Measurements from ENCODE around the gene CALHM4. TPM values are rescaled to one million over a fixed set of nuclear protein-coding genes. Genes with fewer than 3 reads are reported as not detected.

Gene CALHM4
- total and polyA plus RNA-seq, 5 donors from 2014 or later: not detected

GRCh38 chr6:116568821-116569755 lies 15.5 kb downstream of the CALHM4 start:
- H3K4me3 ChIP-seq (ENCODE audit: low read depth, low read length): peak overlapping the region; percentile 91
- ATAC-seq (ENCODE audit: low read depth in 2 of 2) (no peak), DNase-seq (no peak)
- peaks cover 28% of the 10 kb centered on the region for H3K4me1 ChIP-seq (ENCODE audit: control insufficient read depth, insufficient read depth, low read length, poor library complexity, severe bottlenecking)
- no peaks in the 10 kb centered on the region for H3K36me3 ChIP-seq (ENCODE audit: control insufficient read depth, insufficient read depth, low read length)
- H3K9me3 ChIP-seq (ENCODE audit: control insufficient read depth in 2 of 2, low read length in 2 of 2): no peaks in the 10 kb centered on the region
- H3K27ac Mint-ChIP-seq: peak overlapping the region in 1 of 3 donors; percentile 98
- H3K4me1 Mint-ChIP-seq: peaks cover 22 to 44% (median 33%) of the 10 kb centered on the region in 4 donors
- peaks cover 2% of the 10 kb centered on the region for H3K36me3 Mint-ChIP-seq
- no peaks in the 10 kb centered on the region for H3K9me3 Mint-ChIP-seq
- H3K4me3 Mint-ChIP-seq: peak overlapping the region in 3 of 4 donors; percentile 15 to 98 (median 94)
- peaks cover 25% of the 10 kb centered on the region for H3K27me3 Mint-ChIP-seq
- H3K27ac ChIP-seq (ENCODE audit: insufficient read depth, low read length, poor library complexity, severe bottlenecking): no peak overlapping the region
- peaks cover 8% of the 10 kb centered on the region for H3K27me3 ChIP-seq (ENCODE audit: control insufficient read depth, insufficient read depth, low read length)

DNA sequence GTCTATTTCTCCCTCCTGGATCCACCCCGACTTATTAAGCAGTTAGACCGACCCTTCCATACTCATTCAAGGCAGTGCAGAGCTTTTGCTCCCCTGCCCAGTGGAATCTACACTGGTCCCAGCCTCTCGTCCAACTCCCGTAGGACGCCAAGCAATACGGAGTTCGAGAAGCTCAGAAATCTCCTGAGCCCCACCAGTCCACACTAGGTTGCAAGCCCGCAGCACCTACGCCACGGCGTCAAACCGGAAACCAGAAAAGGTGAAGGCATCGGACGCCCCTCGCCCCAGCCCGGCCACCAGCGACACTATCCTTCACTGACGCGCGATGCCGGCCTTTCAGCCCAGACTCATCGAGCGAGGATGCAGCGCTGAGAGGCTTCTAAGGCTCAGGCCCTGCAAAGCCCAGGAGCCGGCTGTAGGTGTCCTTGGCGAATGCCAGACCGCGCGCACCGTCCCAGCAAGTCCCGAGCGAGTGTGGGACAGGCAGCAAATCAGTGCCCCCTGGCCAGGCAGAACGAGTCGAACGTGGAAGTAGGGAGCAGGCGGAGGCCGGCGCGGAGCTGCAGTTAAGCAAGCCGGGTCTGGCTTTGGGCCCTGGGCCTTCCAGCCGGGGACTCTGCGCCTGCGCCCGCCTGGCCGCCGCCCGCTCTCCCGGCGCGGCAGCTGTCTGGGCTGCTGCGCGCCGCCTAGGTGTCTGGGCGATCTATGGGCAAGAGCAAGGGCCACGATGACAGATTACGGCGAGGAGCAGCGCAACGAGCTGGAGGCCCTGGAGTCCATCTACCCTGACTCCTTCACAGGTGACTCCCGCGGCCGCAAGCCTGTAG lies 17.5 kb downstream of the CALHM4 start, which contains the start of gene RWDD1:
RWDD1 (plus strand) TSS at position 649 of the 827 bp plus-strand sequence; CDS start at position 728, 79 bp downstream.
- Histone ChIP-seq H3K4me3 (ENCODE audit: low read depth, low read length) (peak within 1 kb of the TSS; percentile 97), H3K36me3 (ENCODE audit: control insufficient read depth, insufficient read depth, low read length) (peaks cover 7% of the 10 kb centered on the region), H3K27ac (ENCODE audit: insufficient read depth, low read length, poor library complexity, severe bottlenecking) (peak within 1 kb of the TSS; percentile 95), H3K27me3 (ENCODE audit: control insufficient read depth, insufficient read depth, low read length) (no peaks in the 10 kb centered on the region), H3K9me3 (ENCODE audit: control insufficient read depth in 2 of 2, low read length in 2 of 2) (no peaks in the 10 kb centered on the region), H3K4me1 (ENCODE audit: control insufficient read depth, insufficient read depth, low read length, poor library complexity, severe bottlenecking) (peaks cover 24% of the 10 kb centered on the region)
- H3K9me3 Mint-ChIP-seq: no peaks in the 10 kb centered on the region
- peaks cover 13% of the 10 kb centered on the region for H3K36me3 Mint-ChIP-seq
- H3K4me3 Mint-ChIP-seq: peak within 1 kb of the TSS; percentile 94 to 98 (median 98)
- H3K27ac Mint-ChIP-seq: peak within 1 kb of the TSS; percentile 98 to 100 (median 99)
- H3K4me1 Mint-ChIP-seq: peaks cover 28 to 56% (median 37%) of the 10 kb centered on the region in 4 donors
- H3K27me3 Mint-ChIP-seq: peaks cover 7% of the 10 kb centered on the region
- DNase-seq (peak; percentile 97 to 99 (median 99)), ATAC-seq (ENCODE audit: low read depth in 2 of 2) (peak; percentile 96 to 97)

GRCh38 chr6:116571683-116572000 lies 18.1 kb downstream of the CALHM4 start:
- Mint-ChIP-seq H3K9me3 (no peaks in the 10 kb centered on the region), H3K27me3 (peaks cover 5% of the 10 kb centered on the region), H3K4me3 (peak overlapping the region; percentile 94 to 98 (median 98)), H3K36me3 (peaks cover 18% of the 10 kb centered on the region), H3K27ac (peak overlapping the region; percentile 98 to 100 (median 99)), H3K4me1 (peaks cover 28 to 62% (median 40%) of the 10 kb centered on the region in 4 donors)
- H3K4me3 ChIP-seq (ENCODE audit: low read depth, low read length): peak overlapping the region; percentile 97
- H3K27ac ChIP-seq (ENCODE audit: insufficient read depth, low read length, poor library complexity, severe bottlenecking): peak overlapping the region; percentile 95
- ATAC-seq (ENCODE audit: low read depth in 2 of 2): no peak
- peaks cover 12% of the 10 kb centered on the region for H3K36me3 ChIP-seq (ENCODE audit: control insufficient read depth, insufficient read depth, low read length)
- peaks cover 24% of the 10 kb centered on the region for H3K4me1 ChIP-seq (ENCODE audit: control insufficient read depth, insufficient read depth, low read length, poor library complexity, severe bottlenecking)
- H3K9me3 ChIP-seq (ENCODE audit: control insufficient read depth in 2 of 2, low read length in 2 of 2): no peaks in the 10 kb centered on the region
- no peak for DNase-seq
- H3K27me3 ChIP-seq (ENCODE audit: control insufficient read depth, insufficient read depth, low read length): no peaks in the 10 kb centered on the region

DNA sequence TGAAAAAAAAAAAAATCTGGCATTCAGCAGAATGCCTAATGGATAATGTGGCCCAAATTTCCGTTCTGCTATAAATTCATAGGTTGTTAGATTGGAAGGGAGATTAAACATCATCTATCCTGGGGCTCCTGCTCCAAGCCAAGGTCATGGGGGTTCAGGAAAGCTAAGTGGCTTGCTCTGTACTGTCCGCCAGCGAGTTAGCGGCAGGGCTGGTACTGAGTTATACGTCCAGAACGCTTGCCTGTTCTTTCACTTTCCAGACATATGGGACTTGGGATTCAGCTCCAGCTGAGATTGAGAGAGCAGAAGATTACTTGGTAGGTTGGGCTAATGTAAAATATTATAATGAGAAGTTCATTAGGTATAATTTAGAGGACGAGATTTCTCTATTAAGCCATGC lies 18.6 kb downstream of the CALHM4 start:
- Histone ChIP-seq H3K27ac (ENCODE audit: insufficient read depth, low read length, poor library complexity, severe bottlenecking) (peak overlapping the region; percentile 95), H3K4me3 (ENCODE audit: low read depth, low read length) (peak overlapping the region; percentile 97), H3K4me1 (ENCODE audit: control insufficient read depth, insufficient read depth, low read length, poor library complexity, severe bottlenecking) (peaks cover 24% of the 10 kb centered on the region), H3K9me3 (ENCODE audit: control insufficient read depth in 2 of 2, low read length in 2 of 2) (no peaks in the 10 kb centered on the region), H3K36me3 (ENCODE audit: control insufficient read depth, insufficient read depth, low read length) (peaks cover 15% of the 10 kb centered on the region), H3K27me3 (ENCODE audit: control insufficient read depth, insufficient read depth, low read length) (no peaks in the 10 kb centered on the region)
- Mint-ChIP-seq H3K27me3 (peaks cover 5% of the 10 kb centered on the region), H3K27ac (peak overlapping the region; percentile 98 to 100 (median 99)), H3K4me3 (peak overlapping the region; percentile 94 to 98 (median 98)), H3K4me1 (peaks cover 28 to 65% (median 42%) of the 10 kb centered on the region in 4 donors), H3K9me3 (no peaks in the 10 kb centered on the region), H3K36me3 (peaks cover 21% of the 10 kb centered on the region)
- DNase-seq (peak in 1 of 3 donors; percentile 27), ATAC-seq (ENCODE audit: low read depth in 2 of 2) (no peak)

DNA sequence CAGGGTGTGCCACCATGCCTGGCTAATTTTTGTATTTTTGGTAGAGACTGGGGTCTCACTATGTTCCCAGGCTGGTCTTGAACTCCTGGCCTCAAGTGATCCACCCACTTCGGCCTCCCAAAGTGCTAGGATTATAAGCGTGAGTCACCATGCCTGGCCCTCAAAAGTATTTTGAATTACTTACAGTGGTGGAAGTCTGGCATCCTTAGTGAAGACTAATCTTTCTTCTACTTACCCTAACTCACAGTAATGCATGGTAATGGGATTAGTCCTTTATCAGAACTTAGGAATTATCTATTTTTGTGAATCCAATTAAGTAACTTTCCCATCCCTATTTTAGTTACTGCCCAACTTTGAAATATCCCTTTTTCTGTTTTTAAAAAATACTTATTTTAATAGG lies 21.7 kb downstream of the CALHM4 start:
- Histone ChIP-seq H3K4me3 (ENCODE audit: low read depth, low read length) (no peak overlapping the region), H3K27me3 (ENCODE audit: control insufficient read depth, insufficient read depth, low read length) (no peaks in the 10 kb centered on the region), H3K9me3 (ENCODE audit: control insufficient read depth in 2 of 2, low read length in 2 of 2) (no peaks in the 10 kb centered on the region), H3K36me3 (ENCODE audit: control insufficient read depth, insufficient read depth, low read length) (peaks cover 25% of the 10 kb centered on the region), H3K4me1 (ENCODE audit: control insufficient read depth, insufficient read depth, low read length, poor library complexity, severe bottlenecking) (peaks cover 18% of the 10 kb centered on the region), H3K27ac (ENCODE audit: insufficient read depth, low read length, poor library complexity, severe bottlenecking) (no peak overlapping the region)
- Mint-ChIP-seq H3K4me1 (peaks cover 38 to 80% (median 58%) of the 10 kb centered on the region in 4 donors), H3K9me3 (no peaks in the 10 kb centered on the region), H3K4me3 (no peak overlapping the region), H3K36me3 (peaks cover 41% of the 10 kb centered on the region), H3K27ac (no peak overlapping the region), H3K27me3 (no peaks in the 10 kb centered on the region)
- ATAC-seq (ENCODE audit: low read depth in 2 of 2) (no peak), DNase-seq (no peak)

DNA sequence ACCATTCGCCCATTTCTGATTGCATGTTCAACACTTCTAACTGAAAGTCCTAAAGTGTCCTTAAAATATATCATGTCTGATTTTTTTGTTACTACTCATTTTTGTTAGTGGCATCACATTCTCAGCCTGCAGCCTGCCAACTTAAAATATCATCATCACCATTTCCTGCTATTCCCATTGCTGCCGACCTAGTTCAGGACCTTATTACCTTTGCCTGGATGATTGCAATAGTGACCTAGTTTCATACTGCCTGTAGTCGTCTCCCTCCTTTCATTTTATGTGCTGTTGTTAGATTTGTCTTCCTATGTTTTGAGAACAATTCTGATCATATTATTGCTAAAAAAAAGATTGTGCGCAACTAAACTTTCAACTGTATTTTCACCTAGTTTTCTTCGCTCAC lies 23.9 kb downstream of the CALHM4 start:
- peaks cover 50% of the 10 kb centered on the region for H3K36me3 Mint-ChIP-seq
- ATAC-seq (ENCODE audit: low read depth in 2 of 2): no peak
- H3K4me1 ChIP-seq (ENCODE audit: control insufficient read depth, insufficient read depth, low read length, poor library complexity, severe bottlenecking): peaks cover 10% of the 10 kb centered on the region

GRCh38 chr6:116578335-116578734 lies 24.8 kb downstream of the CALHM4 start:
- Mint-ChIP-seq H3K27me3 (no peaks in the 10 kb centered on the region), H3K9me3 (no peaks in the 10 kb centered on the region), H3K4me3 (no peak overlapping the region), H3K36me3 (peaks cover 52% of the 10 kb centered on the region), H3K4me1 (peaks cover 28 to 53% (median 42%) of the 10 kb centered on the region in 4 donors), H3K27ac (no peak overlapping the region)
- DNase-seq: no peak
- ATAC-seq (ENCODE audit: low read depth in 2 of 2): no peak
- no peaks in the 10 kb centered on the region for H3K9me3 ChIP-seq (ENCODE audit: control insufficient read depth in 2 of 2, low read length in 2 of 2)
- H3K27ac ChIP-seq (ENCODE audit: insufficient read depth, low read length, poor library complexity, severe bottlenecking): no peak overlapping the region
- H3K4me1 ChIP-seq (ENCODE audit: control insufficient read depth, insufficient read depth, low read length, poor library complexity, severe bottlenecking): peaks cover 1% of the 10 kb centered on the region
- no peak overlapping the region for H3K4me3 ChIP-seq (ENCODE audit: low read depth, low read length)
- peaks cover 45% of the 10 kb centered on the region for H3K36me3 ChIP-seq (ENCODE audit: control insufficient read depth, insufficient read depth, low read length)
- no peaks in the 10 kb centered on the region for H3K27me3 ChIP-seq (ENCODE audit: control insufficient read depth, insufficient read depth, low read length)

More for the DNA sequence above, 23.9 kb downstream of the CALHM4 start:
- H3K4me1 Mint-ChIP-seq: peaks cover 36 to 61% (median 49%) of the 10 kb centered on the region in 4 donors
- H3K4me3 ChIP-seq (ENCODE audit: low read depth, low read length): no peak overlapping the region
- H3K36me3 ChIP-seq (ENCODE audit: control insufficient read depth, insufficient read depth, low read length): peaks cover 39% of the 10 kb centered on the region
- H3K27ac Mint-ChIP-seq: no peak overlapping the region
- H3K27me3 Mint-ChIP-seq: no peaks in the 10 kb centered on the region
- no peaks in the 10 kb centered on the region for H3K9me3 Mint-ChIP-seq
- DNase-seq: no peak
- H3K27me3 ChIP-seq (ENCODE audit: control insufficient read depth, insufficient read depth, low read length): no peaks in the 10 kb centered on the region
- H3K9me3 ChIP-seq (ENCODE audit: control insufficient read depth in 2 of 2, low read length in 2 of 2): no peaks in the 10 kb centered on the region
- peak overlapping the region in 1 of 4 donors; percentile 27 for H3K4me3 Mint-ChIP-seq
- H3K27ac ChIP-seq (ENCODE audit: insufficient read depth, low read length, poor library complexity, severe bottlenecking): no peak overlapping the region

Data from CD4-positive, CD25-positive, alpha-beta regulatory T cell (primary cell).